HCT116 (cell line): ENCODE measurements around the gene PYROXD2. TPM values are rescaled to one million over a fixed set of nuclear protein-coding genes. Genes with fewer than 3 reads are reported as not detected.

Source experiments
- ATAC-seq: fragments of 200-7000 bp; cut with Tn5 transposase; 2 replicates; pipeline ENCODE4 v1.9.1; 2020; ENCODE audit warnings: mild to moderate bottlenecking, moderate library complexity
- BruUV-seq: library from RNA; stranded (reverse); fragments of 400-500 nt; replicated peaks from 2 replicates; lab custom pipeline; 2021; lab: Mats Ljungman, UMichigan
- CTCF ChIA-PET: fragments of 300-600 bp; sonication (Branson Sonifier 250); formaldehyde crosslinking; loops from one replicate; lab custom pipeline; 2021; ENCODE audit warnings: antibody characterized with exemption; lab: Charles Lee
- POLR2A ChIA-PET: fragments of 300-600, 350-600 bp; sonication (Branson Sonifier 250); formaldehyde crosslinking; loops from one replicate; lab custom pipeline; 2021; ENCODE audit warnings: antibody characterized with exemption; lab: Charles Lee
- RAD21 ChIA-PET, 2 experiments: fragments of 300-600 bp; sonication (Branson Sonifier 250); formaldehyde crosslinking; loops; one replicate each; lab custom pipeline; 2023; ENCODE audit warnings: low total read pairs in 2 of 2; ENCODE audit not compliant: uncharacterized antibody in 2 of 2, unreplicated experiment in 2 of 2, low non-redundant PET in 1 of 2; lab: Charles Lee
- DNase-seq: peaks from one replicate; pipeline ENCODE4 v3.0.0-alpha.2; 2010; ENCODE audit warnings: low read depth, low spot score
- H2AFZ ChIP-seq: fragments of 200-600 bp; shearing (Covaris generic), sonication (generic); 2 replicates; pipeline ENCODE4 v1.6.1; 2017; ENCODE audit warnings: low read depth, mixed run types, mixed read lengths, antibody characterized with exemption, low read length; ENCODE audit not compliant: poor library complexity, severe bottlenecking
- H3K27ac ChIP-seq: 2 replicates; pipeline ENCODE4 v1.5.1; 2012; ENCODE audit warnings: low read depth, low read length
- H3K27me3 ChIP-seq: fragments of 200-600 bp; sonication (generic); 2 replicates; pipeline ENCODE4 v1.6.1; 2016; ENCODE audit warnings: mixed run types, low read length, mixed read lengths; ENCODE audit not compliant: insufficient read depth
- H3K36me3 ChIP-seq, 2 experiments: fragments of 200-500 bp in 1 of 2; fragments of 200-600 bp in 1 of 2; sonication (Bioruptor generic) in 1 of 2; sonication (generic) in 1 of 2; 2 replicates each; pipeline versions ENCODE4 v1.5.1 to v1.6.1; 2014 to 2016; ENCODE audit warnings: low read length in 2 of 2, inconsistent platforms in 1 of 2, mixed read lengths in 1 of 2, mixed run types in 1 of 2; ENCODE audit not compliant: insufficient read depth in 2 of 2, control insufficient read depth in 1 of 2
- H3K4me1 ChIP-seq, 2 experiments: fragments of 200-600 bp in 1 of 2; sonication (generic) in 1 of 2; 2 replicates each; pipeline versions ENCODE4 v1.5.1 to v1.6.1; 2012 to 2017; ENCODE audit warnings: low read length in 2 of 2, inconsistent platforms in 1 of 2, mild to moderate bottlenecking in 1 of 2, mixed read lengths in 1 of 2, mixed run types in 1 of 2, moderate library complexity in 1 of 2; ENCODE audit not compliant: insufficient read depth in 2 of 2, control insufficient read depth in 1 of 2
- H3K4me2 ChIP-seq: fragments of 200-600 bp; sonication (generic); 2 replicates; pipeline ENCODE4 v1.6.1; 2017; ENCODE audit warnings: mixed run types, low read length, mixed read lengths
- H3K4me3 ChIP-seq, 2 experiments: fragments of 200-600 bp in 1 of 2; sonication (generic) in 1 of 2; replicated peaks in 1 of 2; 2 replicates each; pipeline ENCODE4 v1.5.1; 2011 to 2016; ENCODE audit warnings: low read length in 2 of 2, control low read depth in 1 of 2, low read depth in 1 of 2, mild to moderate bottlenecking in 1 of 2, mixed read lengths in 1 of 2, mixed run types in 1 of 2
- H3K79me2 ChIP-seq: fragments of 200-600 bp; sonication (generic); 2 replicates; pipeline ENCODE4 v1.6.1; 2017; ENCODE audit warnings: mild to moderate bottlenecking, mixed run types, low read length, moderate library complexity, mixed read lengths; ENCODE audit not compliant: insufficient read depth
- H3K9ac ChIP-seq: fragments of 200-600 bp; sonication (generic); 2 replicates; pipeline ENCODE4 v1.6.1; 2016; ENCODE audit warnings: low read length, mixed read lengths
- H3K9me2 ChIP-seq: fragments of 200-600 bp; sonication (generic), shearing (Covaris generic); 2 replicates; pipeline ENCODE4 v1.6.1; 2017; ENCODE audit warnings: mixed run types, mild to moderate bottlenecking, moderate library complexity; ENCODE audit not compliant: insufficient read depth
- H3K9me3 ChIP-seq, 2 experiments: fragments of 200-500 bp in 1 of 2; fragments of 200-600 bp in 1 of 2; sonication (Bioruptor generic) in 1 of 2; sonication (generic) in 1 of 2; 2 replicates each; pipeline ENCODE4 v1.6.1; 2014 to 2017; ENCODE audit warnings: low read length in 2 of 2, mixed read lengths in 2 of 2, inconsistent platforms in 1 of 2, low read depth in 1 of 2, mild to moderate bottlenecking in 1 of 2, mixed run types in 1 of 2, moderate library complexity in 1 of 2; ENCODE audit not compliant: control insufficient read depth in 1 of 2, insufficient read depth in 1 of 2
- H4K20me1 ChIP-seq: fragments of 200-600 bp; sonication (generic), shearing (Covaris generic); 2 replicates; pipeline ENCODE4 v1.6.1; 2017; ENCODE audit warnings: mixed run types, mild to moderate bottlenecking, moderate library complexity; ENCODE audit not compliant: insufficient read depth
- ATF3 ChIP-seq: IDR thresholded peaks from 2 replicates; pipeline ENCODE4 v1.6.1; 2012
- EZH2phosphoT487 ChIP-seq: fragments of 200-600 bp; IDR thresholded peaks from 2 replicates; pipeline ENCODE4 v1.6.1; 2018; ENCODE audit warnings: antibody characterized with exemption, borderline replicate concordance
- REST ChIP-seq: IDR thresholded peaks from 2 replicates; pipeline ENCODE4 v1.6.1; 2012; ENCODE audit warnings: low read depth
- SP1 ChIP-seq: IDR thresholded peaks from 2 replicates; pipeline ENCODE4 v1.6.1; 2012; ENCODE audit warnings: low read depth
- ZBTB33 ChIP-seq: IDR thresholded peaks from 2 replicates; pipeline ENCODE4 v1.6.1; 2011; ENCODE audit warnings: mild to moderate bottlenecking, low read length, moderate library complexity; ENCODE audit not compliant: insufficient replicate concordance; ENCODE audit errors: extremely low read depth
- intact Hi-C: fragments of 100-400 bp; cut with micrococcal nuclease; formaldehyde crosslinking; loops from 2 replicates; pipeline ENCODE4 v1.10.0; 2022
- total RNA-seq: library from RNA; stranded (reverse); gene quantifications from one replicate; pipeline ENCODE4 v1.2.1, GENCODE V29; 2021; ENCODE audit not compliant: unreplicated experiment
- TF ChIP-seq, protein P1 (sequence below), 3 experiments: fragments of 200-600 bp in 1 of 3; sonication (generic) in 1 of 3; IDR thresholded peaks in 2 of 3; conservative IDR thresholded peaks in 1 of 3; 2 replicates each; pipeline ENCODE4 v1.5.1; 2012 to 2017; ENCODE audit warnings: low read depth in 2 of 3, low read length in 2 of 3, antibody characterized with exemption in 1 of 3, borderline replicate concordance in 1 of 3, control low read depth in 1 of 3, mild to moderate bottlenecking in 1 of 3, mixed read lengths in 1 of 3, mixed run types in 1 of 3, moderate library complexity in 1 of 3; ENCODE audit not compliant: insufficient read depth in 1 of 3

The PYROXD2 gene
- total RNA-seq, 1 experiment from 2014 or later, result 14.2 TPM

GRCh38 chr10:98357194-98357822 is 57.7 kb downstream of the PYROXD2 start:
- H3K4me2 ChIP-seq, result no peak overlapping the region
- H3K36me3 ChIP-seq, result no peaks in the 10 kb centered on the region
- DNase-seq, result no peak
- intact Hi-C loops, result no loop called here
- H3K4me1 ChIP-seq, result peaks cover 0 to 3% of the 10 kb centered on the region in 2 experiments; a peak in 1 of 4 replicates
- no peak overlapping the region for H3K9ac ChIP-seq
- H3K79me2 ChIP-seq, result no peaks in the 10 kb centered on the region
- ChIA-PET POLR2A (no interaction called here), RAD21 (no interaction called here), CTCF (no interaction called here)
- no peaks in the 10 kb centered on the region for H3K9me2 ChIP-seq
- no peak overlapping the region for H3K4me3 ChIP-seq
- H3K27ac ChIP-seq, result no peak overlapping the region
- peaks cover 31% of the 10 kb centered on the region for H3K27me3 ChIP-seq
- no TSS peak for BruUV-seq
- no peaks in the 10 kb centered on the region for H4K20me1 ChIP-seq
- no peak for ATAC-seq
- no peak overlapping the region for H2AFZ ChIP-seq
- TF ChIP-seq ZBTB33, result no peak
- TF ChIP-seq ATF3, result no peak
- TF ChIP-seq EZH2phosphoT487, result no peak
- no peak for TF ChIP-seq REST
- TF ChIP-seq SP1, result no peak
- TF ChIP-seq, protein P1, sequence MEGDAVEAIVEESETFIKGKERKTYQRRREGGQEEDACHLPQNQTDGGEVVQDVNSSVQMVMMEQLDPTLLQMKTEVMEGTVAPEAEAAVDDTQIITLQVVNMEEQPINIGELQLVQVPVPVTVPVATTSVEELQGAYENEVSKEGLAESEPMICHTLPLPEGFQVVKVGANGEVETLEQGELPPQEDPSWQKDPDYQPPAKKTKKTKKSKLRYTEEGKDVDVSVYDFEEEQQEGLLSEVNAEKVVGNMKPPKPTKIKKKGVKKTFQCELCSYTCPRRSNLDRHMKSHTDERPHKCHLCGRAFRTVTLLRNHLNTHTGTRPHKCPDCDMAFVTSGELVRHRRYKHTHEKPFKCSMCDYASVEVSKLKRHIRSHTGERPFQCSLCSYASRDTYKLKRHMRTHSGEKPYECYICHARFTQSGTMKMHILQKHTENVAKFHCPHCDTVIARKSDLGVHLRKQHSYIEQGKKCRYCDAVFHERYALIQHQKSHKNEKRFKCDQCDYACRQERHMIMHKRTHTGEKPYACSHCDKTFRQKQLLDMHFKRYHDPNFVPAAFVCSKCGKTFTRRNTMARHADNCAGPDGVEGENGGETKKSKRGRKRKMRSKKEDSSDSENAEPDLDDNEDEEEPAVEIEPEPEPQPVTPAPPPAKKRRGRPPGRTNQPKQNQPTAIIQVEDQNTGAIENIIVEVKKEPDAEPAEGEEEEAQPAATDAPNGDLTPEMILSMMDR (IDR thresholded peaks at IDR 0.05 in 2 of 3, conservative IDR thresholded peaks at IDR 0.05 in 1 of 3; ENCODE audit: borderline replicate concordance in 1 of 3, insufficient read depth in 1 of 3, low read depth in 2 of 3, low read length in 2 of 3), result no peak
- no peaks in the 10 kb centered on the region for H3K9me3 ChIP-seq
